ENCODE data around the gene ANKAR.
A peak's percentile ranks its signal among the peaks of the same experiment; 100 is the strongest.
"Not testable (repeated sequence)": the region's sequence is repeated elsewhere in the genome, so short reads cannot be mapped to it uniquely, and the experiment has no call there.

Gene ANKAR

DNA sequence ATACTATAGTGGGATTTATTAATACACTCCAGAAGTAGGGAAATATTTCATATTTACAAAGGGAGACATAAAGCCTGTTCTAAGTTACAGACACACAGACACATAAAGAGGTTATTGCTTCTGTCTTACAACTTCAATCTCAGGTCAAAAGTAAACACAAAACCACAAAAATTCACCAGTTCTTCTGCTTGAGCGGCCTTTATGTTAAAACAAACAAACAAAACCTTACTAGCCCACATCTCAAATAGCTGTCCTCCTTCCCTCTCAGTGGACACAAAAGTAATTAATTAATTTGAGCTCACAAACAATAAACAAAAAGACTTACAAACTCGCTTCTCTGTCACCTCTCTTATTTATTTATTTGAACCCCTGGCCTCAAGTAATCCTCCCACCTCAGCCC lies 14.7 kb upstream of the ANKAR start:
- no peak for DNase-seq

DNA sequence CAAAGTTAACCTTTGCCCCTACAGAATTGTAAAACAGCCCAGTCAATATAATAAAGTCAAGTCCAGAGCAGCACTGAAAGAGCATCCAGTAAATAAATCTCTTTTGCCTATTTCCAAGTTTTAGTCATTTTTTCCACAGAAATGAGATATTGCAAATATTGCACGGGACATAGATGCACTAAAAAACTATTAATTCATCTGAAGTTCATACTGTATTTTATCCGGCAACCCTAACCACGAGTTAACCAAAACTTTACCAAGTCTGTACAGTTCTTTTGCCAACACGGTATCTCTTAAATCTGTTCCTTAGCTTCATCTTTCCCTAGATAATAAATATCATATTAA lies 13.7 kb upstream of the ANKAR start:
- DNase-seq, result no peak

DNA sequence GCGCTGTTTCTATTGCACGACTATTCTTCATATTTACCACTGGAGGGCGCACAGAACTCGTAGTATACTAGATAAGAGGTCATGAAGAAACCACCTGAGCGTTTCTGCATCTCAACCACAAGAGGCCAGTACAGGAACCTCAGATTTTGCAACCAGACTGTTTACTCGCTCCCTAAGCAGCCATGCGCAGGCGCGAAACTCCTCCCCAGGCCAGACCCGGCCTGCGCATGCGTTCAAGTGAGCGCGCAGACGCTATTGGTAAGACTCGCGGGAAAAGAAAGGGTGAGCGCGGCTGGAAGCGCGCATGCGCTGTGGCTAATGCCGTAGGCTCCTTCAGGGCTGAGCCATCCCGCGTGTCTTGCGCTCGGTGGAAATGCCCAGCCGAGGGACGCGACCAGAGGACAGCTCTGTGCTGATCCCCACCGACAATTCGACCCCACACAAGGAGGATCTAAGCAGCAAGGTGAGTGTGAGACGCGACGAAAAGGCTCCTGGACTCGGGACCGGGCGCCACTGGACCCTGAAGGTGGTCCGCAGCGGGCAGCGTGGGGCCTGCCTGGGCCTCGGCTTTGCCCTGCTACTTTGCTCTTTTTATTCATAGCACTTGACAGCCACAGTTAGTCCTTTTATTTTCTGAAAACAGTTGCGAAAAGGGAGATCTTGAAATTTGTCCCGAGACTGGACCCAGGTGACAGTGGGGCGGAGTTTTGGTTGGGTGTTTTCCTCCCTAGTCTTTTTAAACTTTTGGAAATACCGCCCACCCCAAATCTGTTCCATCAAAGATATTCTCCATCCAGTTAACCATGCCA lies 13.1 kb upstream of the ANKAR start, which contains the start of gene ASNSD1:
Gene ASNSD1, plus strand, starts transcription at position 312 of the 809 bp plus-strand sequence. CDS start 4,674 bp downstream, outside the sequence.
- DNase-seq, result peak; percentile 77 to 98 (median 94)

DNA sequence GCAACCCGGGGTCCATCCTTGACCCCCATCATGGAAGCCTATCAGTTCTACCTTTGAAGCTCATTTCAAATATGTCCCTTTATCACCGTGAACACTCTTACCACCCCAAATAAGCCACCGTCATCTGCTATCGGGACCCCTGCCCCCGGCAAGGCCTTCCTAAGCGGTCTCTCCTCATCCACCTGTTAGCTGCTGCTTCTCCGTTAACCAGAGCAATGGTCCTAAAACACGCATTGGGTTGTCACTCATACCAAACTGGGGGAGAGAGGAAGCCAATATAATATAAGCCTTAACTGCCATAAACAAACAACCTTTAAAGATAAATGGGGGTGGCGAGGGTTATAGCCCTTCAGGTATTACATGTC lies 12.5 kb upstream of the ANKAR start:
- DNase-seq, result peak in 1 of 58 donors; percentile 4

DNA sequence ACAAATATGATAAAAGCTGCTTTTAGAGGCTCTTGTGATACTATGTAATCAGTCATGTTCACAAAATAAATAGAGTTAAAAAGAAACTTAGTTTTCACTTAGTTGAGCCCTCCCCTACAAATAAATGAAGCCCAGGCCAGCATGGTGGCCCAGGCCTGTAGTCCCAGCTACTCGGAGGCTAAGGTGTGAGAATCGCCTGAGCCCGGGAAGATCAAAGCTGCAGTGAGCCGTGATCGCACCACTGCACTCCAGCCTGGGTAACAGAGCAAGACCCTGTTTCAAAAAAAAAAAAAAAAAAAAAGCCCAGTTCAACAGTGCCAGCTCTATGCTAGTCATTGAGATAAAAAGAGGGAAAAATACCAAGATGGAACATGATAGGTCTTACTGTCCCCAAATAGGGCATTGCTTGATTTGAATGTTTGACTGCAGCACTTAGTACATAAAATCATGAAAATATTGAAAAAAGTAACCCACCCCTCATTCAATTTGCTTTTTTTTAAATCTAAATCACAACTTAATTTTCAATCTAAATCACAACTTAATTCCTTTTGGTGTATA lies 11.7 kb upstream of the ANKAR start:
- DNase-seq, result no peak

DNA sequence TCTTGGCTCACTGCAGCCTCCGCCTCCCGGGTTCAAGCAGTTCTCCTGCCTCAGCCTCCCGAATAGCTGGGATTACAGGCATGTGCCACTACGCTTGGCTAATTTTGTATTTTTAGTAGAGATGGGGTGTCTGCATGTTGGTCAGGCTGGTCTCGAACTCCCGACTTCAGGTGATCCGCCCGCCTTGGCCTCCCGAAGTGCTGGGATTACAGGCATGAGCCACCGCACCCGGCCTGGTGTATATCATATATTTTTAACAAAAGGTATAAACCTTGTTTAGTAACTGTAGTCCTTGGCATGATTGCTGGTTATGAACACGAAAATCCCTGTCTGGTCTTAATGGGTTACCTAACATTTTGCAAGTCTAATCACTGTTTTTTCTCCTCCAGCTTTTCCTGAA lies 11.2 kb upstream of the ANKAR start:
- not testable (repeated sequence) for DNase-seq

DNA sequence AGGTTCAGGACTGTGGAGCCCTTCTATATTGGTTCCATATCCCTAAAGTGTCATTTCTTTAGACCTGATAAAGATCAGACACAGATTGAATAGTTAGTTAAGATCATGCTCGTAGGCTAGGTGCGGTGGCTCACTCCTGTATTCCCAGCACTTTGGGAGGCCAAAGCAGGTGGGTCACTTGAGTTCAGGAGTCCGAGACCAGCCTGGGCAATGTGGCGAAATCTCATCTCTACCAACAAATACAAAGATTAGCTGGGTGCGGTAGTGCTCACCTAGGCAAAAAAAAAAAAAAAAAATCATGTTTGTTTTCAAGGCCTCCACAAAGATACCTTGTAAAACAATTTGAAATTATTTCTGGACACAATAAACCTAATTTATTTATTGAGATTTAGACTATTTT lies 4.6 kb upstream of the ANKAR start:
- no peak for DNase-seq

DNA sequence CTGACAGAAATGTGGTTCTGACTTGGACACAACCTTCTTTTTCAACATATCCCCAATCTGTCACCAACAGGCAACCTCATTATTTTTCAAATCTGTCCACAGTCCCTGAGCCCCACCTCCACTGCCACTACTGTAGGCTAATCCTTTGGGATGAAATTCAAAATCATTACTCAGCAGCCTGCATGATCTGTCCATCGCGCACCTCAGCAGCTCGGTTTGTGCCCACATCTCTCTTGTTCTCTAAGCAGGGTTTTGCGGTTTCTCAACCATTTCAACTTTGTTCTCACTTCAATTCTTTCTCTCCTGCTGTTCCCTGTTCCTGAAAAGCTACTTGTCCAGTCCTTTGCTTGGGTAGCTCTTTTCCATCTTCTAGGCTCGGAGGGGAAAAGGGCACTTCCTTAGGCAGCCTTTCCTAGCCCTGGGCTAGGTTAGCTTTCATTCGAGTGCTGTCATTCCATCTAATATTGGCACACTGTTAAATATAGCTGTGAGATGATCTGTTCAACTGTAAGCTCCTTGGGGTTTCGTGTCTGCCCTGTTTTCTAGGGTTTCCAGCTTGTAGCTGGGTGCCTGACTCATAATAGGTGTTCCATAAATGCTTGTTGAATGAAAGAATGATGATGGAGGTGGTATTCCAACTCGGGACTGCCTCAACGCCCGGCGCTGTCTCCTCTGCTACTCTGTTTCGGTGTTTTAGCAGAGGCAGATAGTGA lies 653 bp upstream of the ANKAR start:
- DNase-seq, result no peak

DNA sequence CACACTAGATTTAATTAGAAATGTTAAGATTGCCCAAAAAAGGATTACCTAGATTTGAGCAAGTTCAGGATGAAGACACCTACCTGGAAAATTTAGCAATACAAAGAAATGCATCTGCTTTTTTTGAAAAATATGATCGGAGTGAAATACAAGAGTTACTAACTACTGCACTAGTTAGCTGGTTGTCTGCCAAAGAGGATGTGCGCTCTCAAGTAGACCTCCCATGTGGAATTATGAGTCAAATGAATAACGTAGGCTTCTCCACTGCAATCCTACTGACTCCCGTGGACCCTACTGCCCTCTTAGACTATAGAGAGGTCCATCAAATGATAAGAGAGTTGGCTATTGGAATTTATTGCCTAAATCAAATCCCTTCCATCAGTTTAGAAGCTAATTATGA lies 2.0 kb downstream of the ANKAR start:
- DNase-seq, result no peak

DNA sequence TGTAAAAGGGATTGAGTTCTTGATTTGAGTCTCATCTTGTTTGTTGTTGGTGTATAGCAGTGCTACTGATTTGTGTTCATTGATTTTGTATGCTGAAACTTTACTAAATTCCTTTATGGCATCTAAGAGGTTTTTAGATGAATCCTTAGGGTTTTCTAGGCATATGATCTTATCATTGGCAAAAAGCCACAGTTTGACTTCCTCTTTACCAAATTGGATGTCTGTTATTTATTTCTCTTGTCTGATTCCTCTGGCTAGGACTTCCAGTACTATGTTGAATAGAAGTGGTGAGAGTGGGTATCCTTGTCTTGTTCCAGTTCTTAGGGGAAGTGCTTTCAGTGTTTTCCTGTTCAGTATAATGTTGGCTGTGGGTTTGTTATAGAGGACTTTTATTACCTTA lies 4.8 kb downstream of the ANKAR start:
- no peak for DNase-seq

DNA sequence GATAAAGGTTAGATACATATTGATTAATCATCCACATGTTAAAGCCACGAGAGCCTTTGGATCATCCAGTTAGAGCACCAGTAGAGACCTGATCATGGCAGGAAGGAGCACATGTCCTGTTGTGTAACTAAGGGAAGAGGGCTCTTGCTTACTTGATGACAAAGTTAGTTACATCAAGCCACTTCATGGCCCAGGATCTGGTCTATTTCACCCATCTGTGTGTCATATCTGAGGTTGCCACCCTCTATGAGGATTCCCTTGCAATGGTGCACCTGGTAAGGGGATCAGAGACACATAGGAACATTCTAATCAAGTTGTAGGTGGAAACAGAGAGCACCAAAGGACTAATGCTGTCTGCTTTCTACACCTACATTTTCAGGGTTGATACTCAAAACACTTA lies 6.7 kb downstream of the ANKAR start:
- no peak for DNase-seq

DNA sequence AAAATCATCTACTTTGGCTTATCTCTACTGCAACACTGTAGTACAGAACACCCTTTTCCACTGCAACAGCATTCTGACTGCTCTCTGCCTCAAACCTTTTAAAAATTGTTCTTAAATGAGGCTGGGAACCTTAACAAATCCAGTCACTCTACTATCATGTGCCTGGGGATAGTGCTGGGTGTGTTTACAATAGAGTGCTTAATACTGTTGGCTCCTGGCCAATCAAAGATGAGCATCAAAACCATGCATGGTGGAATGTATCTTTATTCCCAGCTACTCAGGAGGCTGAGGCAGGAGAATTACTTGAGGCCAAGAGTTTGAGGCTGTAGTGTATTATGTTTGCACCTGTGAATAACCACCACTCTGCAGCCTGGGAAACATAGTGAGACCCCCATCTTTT lies 7.4 kb downstream of the ANKAR start:
- no peak for DNase-seq

DNA sequence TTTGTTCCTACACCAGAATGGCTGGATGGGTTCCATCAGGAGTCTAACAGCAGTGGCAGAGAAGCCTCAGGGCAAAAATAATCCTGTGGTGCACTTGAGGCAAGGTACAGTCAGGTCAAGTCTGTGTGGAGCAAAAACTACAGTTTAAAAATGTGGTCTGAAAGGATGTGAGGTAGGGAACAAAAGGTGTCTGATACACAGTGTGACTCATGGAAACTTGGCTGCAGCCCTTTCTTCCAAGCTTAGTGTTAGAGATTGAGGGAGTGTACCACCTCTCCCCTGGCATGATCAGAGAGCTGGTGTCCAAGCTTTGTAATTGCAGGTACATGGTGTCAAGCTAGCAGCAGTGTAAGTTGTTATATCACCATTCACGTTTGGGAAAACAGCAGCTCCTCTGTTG lies 8.9 kb downstream of the ANKAR start:
- DNase-seq, result no peak

DNA sequence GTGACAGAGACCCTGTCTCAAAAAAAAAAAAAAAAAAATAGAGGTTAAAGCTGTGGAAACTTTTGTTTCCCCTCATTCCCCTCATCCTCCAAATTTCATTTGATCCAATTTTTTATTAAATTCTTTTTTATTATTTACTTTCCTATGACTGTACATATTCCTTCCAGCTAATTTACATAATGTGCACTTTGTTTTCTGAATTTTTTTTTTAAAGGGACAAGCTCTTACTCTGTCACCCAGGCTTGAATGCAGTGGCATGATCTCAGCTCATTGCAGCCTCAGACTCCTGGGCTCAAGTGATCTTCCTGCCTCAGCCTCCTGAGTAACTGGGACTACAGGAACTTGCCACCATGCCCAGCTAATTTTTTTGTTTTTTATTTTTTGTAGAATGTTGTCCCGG lies 10.3 kb downstream of the ANKAR start:
- no peak for DNase-seq

DNA sequence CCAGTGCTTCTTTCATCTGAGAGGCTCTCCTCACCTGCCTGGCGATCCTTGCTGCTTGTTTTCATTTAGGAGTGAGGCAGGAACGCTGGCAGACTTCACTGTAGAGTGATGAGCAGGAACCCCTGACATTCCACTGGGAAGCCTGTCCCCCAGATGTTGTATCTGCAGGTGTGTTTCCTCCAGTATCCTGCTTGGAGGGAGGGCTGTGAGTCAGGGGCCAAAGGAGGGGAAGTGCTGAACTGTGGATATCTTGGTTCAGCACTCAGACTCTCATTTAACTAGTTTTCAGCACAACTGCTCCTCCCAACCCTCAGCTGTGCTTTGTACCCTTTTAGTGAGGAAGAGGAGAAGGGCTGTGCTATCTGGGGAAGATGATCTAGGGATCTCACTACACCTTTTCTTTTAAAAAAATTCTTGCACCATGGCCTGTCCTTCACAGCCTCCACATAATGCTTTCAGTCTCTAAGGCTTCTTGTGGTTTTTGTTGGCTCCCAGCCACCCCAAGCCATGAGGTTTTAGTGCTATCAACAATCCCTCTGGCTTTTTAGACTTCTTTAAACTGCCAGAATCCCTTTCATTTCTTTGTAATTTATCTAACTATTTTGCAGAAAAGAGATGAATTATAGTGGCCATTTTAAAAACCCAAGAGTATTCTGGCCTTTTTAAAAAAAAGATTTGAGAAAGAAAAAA lies 11.2 kb downstream of the ANKAR start:
- no peak for DNase-seq

DNA sequence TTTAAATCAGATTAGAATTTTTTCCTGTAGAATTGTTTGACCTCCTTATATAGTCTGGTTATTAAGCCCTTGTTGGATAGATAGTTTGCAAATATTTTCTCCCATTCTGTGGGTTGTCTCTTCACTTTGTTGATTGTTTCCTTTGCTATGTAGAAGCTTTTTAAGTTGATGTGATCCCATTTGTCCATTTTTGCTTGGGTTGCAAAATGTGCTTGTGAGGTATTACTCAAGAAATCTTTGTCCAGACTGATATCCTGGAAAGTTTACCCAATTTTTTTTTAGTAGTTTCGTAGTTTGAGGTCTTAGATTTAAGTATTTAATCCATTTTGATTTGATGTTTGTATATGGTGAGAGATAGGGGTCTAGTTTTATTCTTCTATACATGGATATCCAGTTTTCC lies 13.3 kb downstream of the ANKAR start:
- DNase-seq, result not testable (repeated sequence)

DNA sequence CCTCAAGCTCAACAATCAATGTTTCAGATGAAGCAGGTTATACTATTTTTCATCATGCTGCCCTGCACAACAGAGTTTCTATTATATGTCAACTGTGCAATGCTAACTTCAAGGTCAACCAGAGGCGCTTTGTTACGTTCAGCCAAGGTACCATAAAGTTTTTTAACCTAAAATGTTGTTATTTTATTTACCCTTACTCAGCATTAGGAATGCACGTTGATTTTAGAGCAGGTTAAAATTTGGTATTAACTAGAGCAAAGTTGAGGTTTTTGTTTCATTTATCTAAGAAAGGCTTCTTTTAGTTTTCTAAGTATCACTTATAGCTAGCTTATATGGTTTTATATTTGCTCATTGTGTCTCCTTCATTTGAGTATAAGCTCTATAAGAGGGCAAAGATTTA lies 21.8 kb downstream of the ANKAR start:
- no peak for DNase-seq

DNA sequence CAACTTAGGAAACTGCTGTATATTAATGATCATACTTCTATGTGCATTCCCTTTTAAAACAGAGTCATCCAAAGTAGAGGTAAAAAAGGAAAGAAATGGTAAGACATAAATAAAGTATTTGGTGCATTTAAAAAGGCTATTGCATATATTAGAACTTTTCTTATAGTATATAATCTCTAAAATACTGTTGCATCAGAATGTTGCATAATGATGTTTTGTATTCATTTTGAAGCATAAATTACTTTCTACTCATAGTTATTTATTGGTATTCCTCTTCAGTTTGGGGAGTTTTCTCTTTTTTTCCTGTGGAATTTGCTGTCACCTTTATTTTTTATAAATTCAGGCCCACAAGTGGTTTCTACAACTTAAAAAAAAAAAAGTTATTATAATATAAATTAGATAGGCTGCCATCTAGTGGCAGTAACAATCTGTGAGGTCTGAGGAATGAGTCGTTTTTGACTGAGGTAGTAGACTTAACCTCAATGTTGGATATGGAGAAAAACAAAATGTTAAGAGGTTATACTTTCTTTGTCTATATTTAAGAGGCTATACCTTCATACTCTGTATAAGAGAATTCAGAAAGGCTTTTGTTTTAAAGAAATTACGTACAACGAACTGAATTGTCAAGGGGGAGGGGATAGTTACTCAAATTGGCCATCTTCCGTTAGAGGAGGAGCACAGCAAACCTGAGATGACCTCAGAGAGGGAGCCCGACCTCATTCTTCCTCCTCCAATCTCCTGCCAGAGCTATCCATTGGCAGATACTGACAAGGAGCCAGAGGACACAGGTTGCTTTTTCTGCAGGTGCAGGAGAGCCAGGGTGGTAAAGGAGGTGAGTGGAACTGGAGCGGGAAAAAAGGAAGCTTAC lies 23.8 kb downstream of the ANKAR start:
- peak in 5 of 58 donors; percentile 1 to 32 (median 6) for DNase-seq

DNA sequence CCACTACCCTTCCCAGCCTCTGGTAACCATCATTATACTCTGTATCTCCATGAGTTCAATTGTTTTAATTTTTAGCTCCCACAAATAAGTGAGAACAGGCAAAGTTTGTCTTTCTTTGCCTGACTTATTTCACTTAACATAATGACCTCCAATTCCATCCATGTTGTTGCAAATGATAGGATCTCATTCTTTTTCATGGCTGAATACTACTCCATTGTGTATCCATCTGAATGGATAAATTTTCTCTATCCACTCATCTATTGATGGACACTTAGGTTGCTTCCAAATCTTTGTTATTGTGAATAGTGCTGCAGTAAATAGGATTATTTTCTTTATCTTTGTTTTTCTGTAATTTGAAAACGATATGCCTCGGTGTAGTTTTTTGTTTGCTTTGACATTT lies 26.2 kb downstream of the ANKAR start:
- no peak for DNase-seq

DNA sequence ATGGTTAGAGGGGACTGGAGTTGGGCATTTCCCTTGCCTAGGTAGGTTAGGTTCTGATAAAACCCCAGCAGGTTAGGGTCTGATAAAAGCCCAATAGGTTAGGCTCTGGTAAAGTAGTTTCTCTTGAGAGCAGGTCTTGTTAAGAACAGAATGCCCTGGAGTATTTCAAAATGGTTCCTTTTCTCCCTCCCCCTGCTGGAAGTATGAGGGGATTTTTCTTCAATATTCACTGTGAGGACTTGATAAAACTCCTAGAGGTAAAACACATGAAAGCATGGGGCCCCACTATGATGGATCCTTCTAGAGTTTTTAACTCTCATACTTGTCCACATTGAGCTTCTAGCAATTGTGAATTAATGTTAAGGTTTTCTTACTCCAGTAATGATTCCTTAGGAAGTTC lies 27.6 kb downstream of the ANKAR start:
- no peak for DNase-seq
